Ovary (tissue), 9 donors: ENCODE data around the gene ALG8. TPM values are rescaled to one million over a fixed set of nuclear protein-coding genes. Genes with fewer than 3 reads are reported as not detected.

Source experiments
- DNase-seq, 5 donors: peaks; one replicate each; pipeline ENCODE4 v3.0.0-alpha.2; 2019 to 2020
- H3K27ac ChIP-seq, 2 donors: fragments of 200-600 bp; one replicate each; pipeline versions ENCODE4 v1.5.1 to v1.8.0; 2019 to 2022
- H3K27me3 ChIP-seq: fragments of 200-600 bp; one replicate; pipeline ENCODE4 v1.8.0; 2022
- H3K36me3 ChIP-seq: fragments of 200-600 bp; sonication (generic); one replicate; pipeline ENCODE4 v1.5.1; 2019
- H3K4me1 ChIP-seq: one replicate; pipeline ENCODE4 v1.8.1; 2013; ENCODE audit warnings: mild to moderate bottlenecking, moderate library complexity; ENCODE audit not compliant: insufficient read depth
- H3K4me3 ChIP-seq: fragments of 200-600 bp; sonication (generic); one replicate; pipeline ENCODE4 v1.5.1; 2017
- H3K9me3 ChIP-seq, 2 donors: fragments of 200-600 bp in 1 of 2; sonication (generic) in 1 of 2; one replicate each; pipeline versions ENCODE4 v1.5.1 to v1.8.1; 2013 to 2019; ENCODE audit warnings: mild to moderate bottlenecking in 1 of 2, moderate library complexity in 1 of 2
- CTCF ChIP-seq, 3 donors: fragments of 450-650 bp in 2 of 3; fragments of 200-600 bp in 1 of 3; IDR thresholded peaks; one replicate each; pipeline versions ENCODE4 v1.5.1 to v1.8.0; 2016 to 2022; ENCODE audit warnings: antibody characterized with exemption in 3 of 3, mild to moderate bottlenecking in 1 of 3
- EP300 ChIP-seq: sonication (generic); formaldehyde crosslinking; IDR thresholded peaks from one replicate; pipeline ENCODE4 v1.6.1; 2017; ENCODE audit warnings: antibody characterized with exemption
- POLR2A ChIP-seq: fragments of 450-650 bp; IDR thresholded peaks from one replicate; pipeline ENCODE4 v1.6.1; 2017; ENCODE audit warnings: antibody characterized with exemption, mild to moderate bottlenecking, moderate library complexity
- WGBS, 3 donors: extraction: QIAGEN DNeasy Blood & Tissue Kit in 1 of 3; methylation state at CpG; one replicate each; pipeline versions ENCODE4 v1.1.5 to v1.1.7; 2013 to 2017; 5-methylcytosine and 5-hydroxymethylcytosine counted together
- intact Hi-C, 4 donors: fragments of 100-400 bp; cut with DNase I; formaldehyde crosslinking; loops; one replicate each; pipeline versions ENCODE4 v1.11.0 to v1.15.1; 2022 to 2023
- polyA plus RNA-seq, 2 donors: library from polyadenylated mRNA; stranded (reverse); fragments of 200-250 nt in 1 of 2; fragments of 350-450 nt in 1 of 2; fragmentation: Illumina TruSeq in 1 of 2; extraction: RNeasy Lipid Tissue Mini Kit (QIAGEN cat#74804) in 1 of 2; gene quantifications; one replicate each; pipeline ENCODE4 v1.2.3, GENCODE V29; 2013 to 2014
- total RNA-seq, 7 donors: library from RNA; depleted of rRNA in 2 of 7; stranded (reverse); fragments of >200 nt in 2 of 7; fragmentation: NEBNext Ultra II Directional in 3 of 7; extraction: Animal tissue kit (Norgen Biotek cat#: 25700) in 3 of 7; gene quantifications; one replicate each; pipeline versions ENCODE4 v1.1.0 to v1.2.4, GENCODE V29; 2016 to 2023
- donor health status: DM: no; HTN: no; CAD: no; lungs with moderate emphysema.
- donor health status: DM: no; HTN: no; CAD: no.
- donor health status: Bipolar disorder and iron deficiency.
- donor health status: DM: yes; HTN: yes; CAD: no.
- donor health status: DM: no; HTN: no; CAD: no.
- donor health status: DM: yes; HTN: yes; CAD: no.

ALG8 gene
- total and polyA plus RNA-seq, 9 donors, result 20.1 to 57.8 (median 28.5) TPM

GRCh38 chr11:78065203-78065602, 74.2 kb downstream of the ALG8 start:
- no peak overlapping the region for H3K27ac ChIP-seq
- intact Hi-C loops, result no loop called here
- DNase-seq, result no peak
- H3K27me3 ChIP-seq, result no peaks in the 10 kb centered on the region
- H3K4me3 ChIP-seq, result no peak overlapping the region
- H3K4me1 ChIP-seq, result peaks cover 1% of the 10 kb centered on the region
- H3K36me3 ChIP-seq, result no peaks in the 10 kb centered on the region
- no peaks in the 10 kb centered on the region for H3K9me3 ChIP-seq
- no peak for TF ChIP-seq POLR2A
- TF ChIP-seq EP300, result no peak
- TF ChIP-seq CTCF (IDR thresholded peaks at IDR 0.05), result no peak
- WGBS, 3 donors, result 75 to 96% (median 80%) methylated on average over 2 of the region's 2 CpGs

GRCh38 chr11:78063440-78064181, 75.8 kb downstream of the ALG8 start, which contains the start of gene THRSP:
Gene THRSP (plus strand): TSS chr11:78063861. CDS start chr11:78063882, 21 bp downstream.
- WGBS, 3 donors, result 89 to 93% (median 91%) methylated on average over 14 of the region's 14 CpGs
- Histone ChIP-seq H3K4me3 (no peak within 1 kb of the TSS), H3K4me1 (peaks cover 1% of the 10 kb centered on the region), H3K27ac (no peak within 1 kb of the TSS), H3K27me3 (no peaks in the 10 kb centered on the region), H3K9me3 (no peaks in the 10 kb centered on the region), H3K36me3 (no peaks in the 10 kb centered on the region)
- DNase-seq, result no peak
- no peak for TF ChIP-seq POLR2A
- TF ChIP-seq EP300, result no peak
- TF ChIP-seq CTCF (IDR thresholded peaks at IDR 0.05), result no peak
- intact Hi-C loops, result no loop called here

- no peak for TF ChIP-seq EP300
- TF ChIP-seq CTCF (IDR thresholded peaks at IDR 0.05), result no peak
- no peak for TF ChIP-seq POLR2A
- Histone ChIP-seq H3K27me3 (no peaks in the 10 kb centered on the region), H3K4me3 (no peak overlapping the region), H3K4me1 (peaks cover 1% of the 10 kb centered on the region), H3K36me3 (no peaks in the 10 kb centered on the region), H3K27ac (no peak overlapping the region), H3K9me3 (no peaks in the 10 kb centered on the region)
- WGBS, 3 donors, result 75 to 88% (median 79%) methylated on average over 2 of the region's 2 CpGs
- intact Hi-C loops, result no loop called here
- no peak for DNase-seq
Observed at GRCh38 chr11:78062671-78063070, 76.8 kb downstream of the ALG8 start.

GRCh38 chr11:78061921-78062311, 77.5 kb downstream of the ALG8 start:
- no peak overlapping the region for H3K27ac ChIP-seq
- H3K27me3 ChIP-seq, result no peaks in the 10 kb centered on the region
- H3K9me3 ChIP-seq, result no peaks in the 10 kb centered on the region
- TF ChIP-seq EP300, result no peak
- TF ChIP-seq POLR2A, result no peak
- H3K36me3 ChIP-seq, result no peaks in the 10 kb centered on the region
- intact Hi-C loops, result no loop called here
- H3K4me1 ChIP-seq, result peaks cover 1% of the 10 kb centered on the region
- H3K4me3 ChIP-seq, result no peak overlapping the region
- WGBS, 3 donors, result 31 to 46% (median 36%) methylated on average over 4 of the region's 4 CpGs
- peak in 1 of 5 donors; percentile 42 for DNase-seq
